Spleen (tissue), 11 donors: ENCODE data around the gene CPTP. TPM values are rescaled to one million over a fixed set of nuclear protein-coding genes. Genes with fewer than 3 reads are reported as not detected.

Experiments
- DNase-seq: peaks from one replicate; pipeline ENCODE4 v3.0.0-alpha.2; 2020
- H3K27ac ChIP-seq, 8 donors: fragments of 200-600 bp; sonication (generic) in 7 of 8; 1 replicate in 4 of 8; 2 replicates in 4 of 8; pipeline versions ENCODE4 v1.5.0 to v1.8.0; 2016 to 2021; ENCODE audit warnings: inconsistent platforms in 4 of 8, mild to moderate bottlenecking in 4 of 8, moderate library complexity in 1 of 8
- H3K27me3 ChIP-seq, 7 donors: fragments of 200-600 bp; sonication (generic) in 6 of 7; replicated peaks in 1 of 7; 1 replicate in 4 of 7; 2 replicates in 3 of 7; pipeline versions ENCODE4 v1.5.0 to v1.8.0; 2016 to 2021; ENCODE audit warnings: inconsistent platforms in 3 of 7, mild to moderate bottlenecking in 1 of 7
- H3K36me3 ChIP-seq, 6 donors: fragments of 200-600 bp; sonication (generic) in 5 of 6; 1 replicate in 4 of 6; 2 replicates in 2 of 6; pipeline versions ENCODE4 v1.5.0 to v1.8.0; 2016 to 2021; ENCODE audit warnings: inconsistent platforms in 2 of 6
- H3K4me1 ChIP-seq, 6 donors: fragments of 200-600 bp; sonication (generic) in 5 of 6; 1 replicate in 3 of 6; 2 replicates in 3 of 6; pipeline versions ENCODE4 v1.5.0 to v1.8.0; 2016 to 2021; ENCODE audit warnings: inconsistent platforms in 3 of 6
- H3K4me3 ChIP-seq, 8 donors: fragments of 200-600 bp; sonication (generic) in 7 of 8; 1 replicate in 4 of 8; 2 replicates in 4 of 8; pipeline versions ENCODE4 v1.5.0 to v1.8.0; 2016 to 2021; ENCODE audit warnings: inconsistent platforms in 4 of 8, mild to moderate bottlenecking in 4 of 8, moderate library complexity in 2 of 8
- H3K9me3 ChIP-seq, 8 donors: fragments of 200-600 bp; sonication (generic) in 7 of 8; 1 replicate in 4 of 8; 2 replicates in 4 of 8; pipeline versions ENCODE4 v1.5.0 to v1.8.0; 2016 to 2021; ENCODE audit warnings: inconsistent platforms in 4 of 8
- POLR2A ChIP-seq, 3 donors: fragments of 450-650 bp; IDR thresholded peaks; one replicate each; pipeline ENCODE4 v1.5.1; 2017; ENCODE audit warnings: antibody characterized with exemption in 3 of 3, mild to moderate bottlenecking in 1 of 3
- POLR2AphosphoS5 ChIP-seq, 3 donors: sonication (generic); formaldehyde crosslinking; IDR thresholded peaks; one replicate each; pipeline ENCODE4 v1.5.1; 2017; ENCODE audit warnings: antibody characterized with exemption in 3 of 3
- WGBS, 5 donors: extraction: QIAGEN DNeasy Blood & Tissue Kit in 3 of 5; methylation state at CpG; one replicate each; pipeline versions ENCODE4 v1.1.5 to v1.1.7; 2013 to 2018; 5-methylcytosine and 5-hydroxymethylcytosine counted together
- intact Hi-C: fragments of 100-400 bp; cut with DNase I; formaldehyde crosslinking; loops from one replicate; pipeline ENCODE4 v1.15.0; 2023; ENCODE audit warnings: low total_unique reads
- polyA plus RNA-seq, 3 donors: library from polyadenylated mRNA; stranded (reverse); fragments of 200-250 nt; gene quantifications; one replicate each; pipeline ENCODE4 v1.2.1, GENCODE V29; 2013
- total RNA-seq, 7 donors: library from RNA; depleted of rRNA in 3 of 7; stranded (reverse); fragments of >200 nt in 3 of 7; fragmentation: NEBNext Ultra II Directional in 4 of 7; extraction: Animal tissue kit (Norgen Biotek cat#: 25700) in 4 of 7; gene quantifications; one replicate each; pipeline versions ENCODE4 v1.1.0 to v1.2.1, GENCODE V29; 2016 to 2021
- TF ChIP-seq, protein P1 (sequence below), 11 experiments: fragments of 200-600 bp in 7 of 11; fragments of 450-650 bp in 4 of 11; sonication (generic) in 4 of 11; IDR thresholded peaks in 8 of 11; conservative IDR thresholded peaks in 3 of 11; 1 replicate in 7 of 11; 2 replicates in 4 of 11; pipeline versions ENCODE4 v1.4.0 to v1.8.0; 2016 to 2021; ENCODE audit warnings: antibody characterized with exemption in 11 of 11, inconsistent platforms in 4 of 11, mild to moderate bottlenecking in 1 of 11
- donor health status: healthy with polysubstance abuse.
- donor health status: DM: no; HTN: no; CAD: no; lungs with moderate emphysema.
- donor health status: DM: no; HTN: no; CAD: no.
- donor health status: Bipolar disorder and iron deficiency.
- donor health status: healthy.
- donor health status: DM: no; HTN: no; CAD: no.
- donor health status: DM: yes; HTN: yes; CAD: no.

CPTP gene
- total and polyA plus RNA-seq, 10 donors = 7.5 to 42.1 (median 25.9) TPM

DNA sequence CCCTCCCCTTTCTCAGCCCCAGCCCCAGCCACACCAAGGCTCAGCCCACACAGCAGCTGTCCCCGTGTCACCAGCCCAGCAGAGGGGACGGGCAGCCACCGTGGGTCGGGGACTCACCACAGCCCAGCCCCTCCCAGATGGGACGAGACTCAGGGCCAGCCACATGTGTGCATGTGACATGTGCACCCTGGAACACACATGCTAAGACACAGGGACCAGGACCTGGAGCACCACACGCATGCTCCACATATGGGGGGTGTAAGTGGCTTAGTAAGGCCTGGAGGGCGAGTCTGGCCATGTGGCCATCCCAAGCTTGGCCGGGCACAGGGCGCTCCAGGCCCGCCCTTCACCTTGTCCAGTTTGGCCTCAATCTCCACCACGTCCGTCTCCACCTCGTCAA is 20.9 kb upstream of the CPTP start:
- 75 to 90% (median 85%) methylated on average over 10 to 13 of the region's 13 CpGs for WGBS, 5 donors
- DNase-seq = no peak
- no peaks in the 10 kb centered on the region for H3K9me3 ChIP-seq
- peaks cover 0 to 8% (median 0%) of the 10 kb centered on the region in 6 donors for H3K36me3 ChIP-seq
- H3K27me3 ChIP-seq = no peaks in the 10 kb centered on the region
- TF ChIP-seq POLR2A (IDR thresholded peaks at IDR 0.05) (no peak), POLR2AphosphoS5 (IDR thresholded peaks at IDR 0.05) (no peak)
- TF ChIP-seq, protein P1, sequence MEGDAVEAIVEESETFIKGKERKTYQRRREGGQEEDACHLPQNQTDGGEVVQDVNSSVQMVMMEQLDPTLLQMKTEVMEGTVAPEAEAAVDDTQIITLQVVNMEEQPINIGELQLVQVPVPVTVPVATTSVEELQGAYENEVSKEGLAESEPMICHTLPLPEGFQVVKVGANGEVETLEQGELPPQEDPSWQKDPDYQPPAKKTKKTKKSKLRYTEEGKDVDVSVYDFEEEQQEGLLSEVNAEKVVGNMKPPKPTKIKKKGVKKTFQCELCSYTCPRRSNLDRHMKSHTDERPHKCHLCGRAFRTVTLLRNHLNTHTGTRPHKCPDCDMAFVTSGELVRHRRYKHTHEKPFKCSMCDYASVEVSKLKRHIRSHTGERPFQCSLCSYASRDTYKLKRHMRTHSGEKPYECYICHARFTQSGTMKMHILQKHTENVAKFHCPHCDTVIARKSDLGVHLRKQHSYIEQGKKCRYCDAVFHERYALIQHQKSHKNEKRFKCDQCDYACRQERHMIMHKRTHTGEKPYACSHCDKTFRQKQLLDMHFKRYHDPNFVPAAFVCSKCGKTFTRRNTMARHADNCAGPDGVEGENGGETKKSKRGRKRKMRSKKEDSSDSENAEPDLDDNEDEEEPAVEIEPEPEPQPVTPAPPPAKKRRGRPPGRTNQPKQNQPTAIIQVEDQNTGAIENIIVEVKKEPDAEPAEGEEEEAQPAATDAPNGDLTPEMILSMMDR (IDR thresholded peaks at IDR 0.05 in 8 of 11, conservative IDR thresholded peaks at IDR 0.05 in 3 of 11) = no peak
- H3K4me1 ChIP-seq = peaks cover 31 to 54% (median 37%) of the 10 kb centered on the region in 6 donors
- peak overlapping the region in 1 of 8 donors; percentile 99 for H3K27ac ChIP-seq
- no peak overlapping the region for H3K4me3 ChIP-seq
- intact Hi-C loops = no loop called here

DNA sequence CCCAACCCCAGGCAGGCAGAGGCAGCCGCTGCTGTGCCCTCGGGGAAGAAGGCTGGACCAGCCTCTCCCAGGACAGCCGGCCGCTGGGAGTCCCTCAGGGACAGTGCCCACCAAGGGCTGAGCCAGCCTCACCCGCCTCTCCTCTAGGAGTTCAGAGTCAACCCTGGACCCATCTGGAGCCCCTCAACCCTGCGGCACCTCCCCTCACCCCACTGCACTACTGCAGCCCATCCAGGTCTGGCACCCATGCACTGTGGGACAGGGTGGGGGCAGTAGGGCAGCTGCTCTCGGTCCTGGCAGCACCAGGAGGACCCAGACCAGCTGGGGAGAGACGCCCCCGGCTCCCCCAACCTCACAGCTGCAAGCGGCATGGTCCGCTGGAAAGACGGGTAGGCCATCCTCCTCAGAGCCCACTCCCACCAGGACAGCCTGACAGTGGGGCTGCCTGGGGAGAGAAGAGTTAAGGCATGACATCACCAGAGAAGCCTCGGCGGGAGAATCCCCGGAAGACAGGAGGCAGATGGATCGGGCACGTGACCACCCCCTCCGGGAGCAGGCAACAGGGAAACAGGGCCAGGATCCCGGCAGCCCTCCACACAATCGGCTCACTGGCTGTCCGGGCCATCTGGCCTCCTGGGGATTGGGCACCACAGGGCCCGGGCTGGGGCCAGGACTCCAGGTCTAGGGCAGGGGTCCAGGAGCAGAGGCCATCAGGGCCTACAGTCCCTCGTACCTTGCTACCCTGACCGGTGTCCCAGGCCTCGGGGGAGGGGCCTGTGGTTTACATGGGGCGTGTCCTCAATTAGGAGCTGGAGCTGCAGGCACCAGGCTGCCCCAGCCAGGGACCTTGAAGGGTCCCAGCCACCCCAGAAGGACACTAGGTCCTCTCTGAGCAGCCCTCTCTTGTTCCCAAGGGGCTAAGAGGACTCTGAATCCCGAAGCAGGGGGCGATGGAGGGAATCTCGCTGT is 20.0 kb upstream of the CPTP start:
- no peaks in the 10 kb centered on the region for H3K9me3 ChIP-seq
- WGBS, 5 donors = 35 to 56% (median 45%) methylated on average over 6 to 29 of the region's 29 CpGs
- H3K36me3 ChIP-seq = peaks cover 0 to 2% (median 0%) of the 10 kb centered on the region in 6 donors
- TF ChIP-seq POLR2A (IDR thresholded peaks at IDR 0.05) (no peak), POLR2AphosphoS5 (IDR thresholded peaks at IDR 0.05) (peak in 2 of 3 donors; percentile 17 to 31)
- no peaks in the 10 kb centered on the region for H3K27me3 ChIP-seq
- peaks cover 36 to 59% (median 46%) of the 10 kb centered on the region in 6 donors for H3K4me1 ChIP-seq
- intact Hi-C loops = no loop called here
- H3K27ac ChIP-seq = peak overlapping the region; percentile 58 to 99 (median 71)
- no peak for DNase-seq
- H3K4me3 ChIP-seq = peak overlapping the region in 6 of 8 donors; percentile 5 to 97 (median 86)

DNA sequence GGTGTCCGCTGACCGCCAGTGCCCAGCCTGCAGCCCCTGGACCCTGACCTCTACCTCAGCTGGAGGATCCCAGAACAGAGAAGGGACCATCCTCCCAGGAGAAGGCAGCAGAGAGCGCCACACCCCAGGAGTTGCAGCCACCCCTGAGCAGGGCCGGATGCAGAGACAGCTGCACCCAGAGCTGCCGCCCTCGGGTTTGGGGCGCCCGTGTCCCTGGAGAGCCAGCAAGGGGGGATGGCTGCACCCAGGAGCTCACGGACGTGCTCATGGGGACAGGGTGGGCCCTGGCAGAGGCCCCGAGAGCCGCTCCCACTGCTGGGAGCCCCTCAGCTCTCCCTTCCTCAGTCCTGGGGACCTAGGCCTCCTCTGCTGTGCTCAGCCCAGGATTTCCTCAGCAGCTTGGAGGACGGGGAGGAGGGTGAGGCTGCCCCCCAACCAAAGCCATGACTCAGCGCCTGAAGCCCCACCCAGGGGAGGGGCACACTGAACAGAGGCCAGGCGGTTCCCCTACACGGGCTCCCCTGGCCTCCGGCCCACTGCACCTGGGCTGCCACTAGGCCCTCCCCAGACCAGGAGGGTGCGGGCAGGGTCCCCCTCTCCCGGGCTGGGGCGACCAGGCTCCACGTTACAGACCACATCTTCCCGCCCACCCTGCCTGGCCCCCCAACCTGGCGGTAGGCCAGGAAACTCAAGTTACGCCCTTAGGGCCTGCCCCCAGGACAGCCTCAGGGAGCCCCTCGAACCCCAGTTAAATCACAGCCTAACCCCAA is 19.1 kb upstream of the CPTP start:
- peaks cover 0 to 9% (median 0%) of the 10 kb centered on the region in 6 donors for H3K36me3 ChIP-seq
- H3K4me3 ChIP-seq = peak overlapping the region in 7 of 8 donors; percentile 5 to 97 (median 84)
- no peaks in the 10 kb centered on the region for H3K9me3 ChIP-seq
- H3K27me3 ChIP-seq = no peaks in the 10 kb centered on the region
- WGBS, 5 donors = 10 to 19% (median 14%) methylated on average over 15 to 25 of the region's 25 CpGs
- intact Hi-C loops = no loop called here
- peak overlapping the region; percentile 58 to 99 (median 71) for H3K27ac ChIP-seq
- peak; percentile 90 for DNase-seq
- TF ChIP-seq, protein P1 (IDR thresholded peaks at IDR 0.05 in 8 of 11, conservative IDR thresholded peaks at IDR 0.05 in 3 of 11) = peak in 3 of 11 experiments; percentile 2 to 32 (median 9)
- TF ChIP-seq POLR2AphosphoS5 (IDR thresholded peaks at IDR 0.05) (peak in 2 of 3 donors; percentile 65 to 68), POLR2A (IDR thresholded peaks at IDR 0.05) (no peak)
- H3K4me1 ChIP-seq = peaks cover 40 to 67% (median 54%) of the 10 kb centered on the region in 6 donors

DNA sequence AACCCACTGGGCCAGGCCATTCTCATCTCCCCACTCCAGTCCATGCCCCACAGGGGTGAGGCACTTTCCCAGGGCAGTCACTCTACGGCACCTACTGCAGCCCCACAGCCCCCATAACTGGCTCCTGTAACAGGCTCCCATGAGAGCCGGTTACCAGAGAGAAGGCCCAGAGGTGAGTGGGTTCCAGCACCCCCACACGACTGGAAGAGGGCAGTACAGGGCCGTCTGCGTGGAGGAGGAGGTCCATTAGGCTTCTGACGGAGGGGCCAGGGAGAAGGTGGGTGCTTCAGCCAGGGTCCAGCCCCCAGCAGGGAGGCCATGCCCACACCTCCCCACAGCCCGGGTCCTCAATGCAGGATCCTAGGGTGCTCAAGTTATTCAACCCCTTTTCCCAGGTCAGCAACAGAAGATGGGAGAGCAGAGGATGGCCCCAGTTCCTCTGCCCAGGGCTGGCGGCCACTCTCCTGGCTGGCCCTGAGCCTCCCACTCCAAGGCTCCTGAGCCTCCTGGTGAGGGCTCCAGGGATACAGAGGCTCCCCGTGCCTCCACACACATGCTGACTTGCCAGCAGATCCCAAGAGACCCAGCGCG is 18.4 kb upstream of the CPTP start:
- Histone ChIP-seq H3K36me3 (peaks cover 0 to 16% (median 5%) of the 10 kb centered on the region in 6 donors), H3K4me1 (peaks cover 40 to 74% (median 54%) of the 10 kb centered on the region in 6 donors), H3K4me3 (peak overlapping the region in 7 of 8 donors; percentile 82 to 97 (median 87)), H3K9me3 (no peaks in the 10 kb centered on the region), H3K27ac (peak overlapping the region in 6 of 8 donors; percentile 64 to 99 (median 79)), H3K27me3 (no peaks in the 10 kb centered on the region)
- TF ChIP-seq POLR2AphosphoS5 (IDR thresholded peaks at IDR 0.05) (no peak), POLR2A (IDR thresholded peaks at IDR 0.05) (no peak)
- TF ChIP-seq, protein P1 (IDR thresholded peaks at IDR 0.05 in 8 of 11, conservative IDR thresholded peaks at IDR 0.05 in 3 of 11) = peak in 1 of 11 experiments; percentile 10
- 15 to 48% (median 37%) methylated on average over 7 to 11 of the region's 11 CpGs for WGBS, 5 donors
- intact Hi-C loops = no loop called here
- DNase-seq = no peak
